NCI-H2107 (cell line): ENCODE data around the gene LCE6A.

Source experiments
- DNase-seq: peaks from one replicate; lab custom pipeline; 2025; lab: John Stamatoyannopoulos, UW

LCE6A gene

GRCh38 chr1:152876827-152877226 is 34.2 kb downstream of the LCE6A start:
- no peak for DNase-seq

- no peak for DNase-seq
These were observed 35.4 kb downstream of the LCE6A start, which contains the start of gene SMCP for GRCh38 chr1:152878042-152878441. Gene SMCP, plus strand, starts transcription at chr1:152878322. Its CDS starts 6,101 bp downstream, at chr1:152884423.

- no peak for DNase-seq
These were observed 37.0 kb downstream of the LCE6A start for GRCh38 chr1:152879559-152880198.

- DNase-seq = no peak
These were observed 37.7 kb downstream of the LCE6A start for GRCh38 chr1:152880316-152880715.

- no peak for DNase-seq
These were observed 38.3 kb downstream of the LCE6A start for GRCh38 chr1:152880907-152881306.

GRCh38 chr1:152884085-152884484 is 41.4 kb downstream of the LCE6A start:
- DNase-seq = no peak

- DNase-seq = no peak
These were observed 41.9 kb downstream of the LCE6A start for GRCh38 chr1:152884506-152884905.

- DNase-seq = no peak
These were observed 42.4 kb downstream of the LCE6A start for GRCh38 chr1:152884966-152885624.

- DNase-seq = no peak
These were observed 43.4 kb downstream of the LCE6A start for GRCh38 chr1:152886085-152886484.

GRCh38 chr1:152886758-152887409 is 44.2 kb downstream of the LCE6A start:
- DNase-seq = no peak

- no peak for DNase-seq
These were observed 45.5 kb downstream of the LCE6A start for GRCh38 chr1:152888126-152888525.
